ENCODE results near the gene LRP1B.

DNA sequence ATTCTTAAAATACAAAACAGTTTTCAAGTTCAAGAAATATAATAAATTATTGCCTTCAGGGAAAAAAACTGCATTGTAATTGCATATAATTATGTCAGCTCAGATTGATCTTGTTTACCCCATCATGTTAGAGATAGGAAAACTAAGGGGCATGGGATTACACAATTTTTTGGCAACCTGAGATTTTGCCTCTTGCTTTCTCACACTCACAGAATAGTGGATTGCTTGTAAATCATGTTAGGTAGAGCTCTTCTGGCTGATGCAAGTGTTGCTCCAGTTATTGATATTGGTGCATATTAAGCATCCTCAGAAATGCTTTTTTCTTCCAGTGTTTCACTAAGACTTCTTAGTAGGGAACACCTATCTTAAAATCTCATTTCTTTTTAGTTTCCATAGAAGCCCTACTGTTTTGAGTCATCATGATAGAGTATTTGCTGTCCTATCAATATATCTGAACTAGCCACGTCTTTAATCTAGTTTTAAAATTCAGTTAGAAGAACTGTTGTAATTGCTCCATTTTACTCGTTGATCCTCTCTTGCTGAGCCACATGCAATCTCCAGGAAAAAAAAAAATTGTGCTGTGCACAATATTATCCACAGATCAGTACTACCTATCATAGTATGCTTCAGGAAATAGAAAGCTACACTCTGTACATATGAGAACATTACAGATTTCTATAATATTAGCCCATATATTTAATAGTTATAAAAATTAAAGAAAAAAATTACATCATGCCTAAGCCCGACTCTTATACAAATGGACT lies 393.1 kb downstream of the LRP1B start:
- TF ChIP-seq, protein P1, sequence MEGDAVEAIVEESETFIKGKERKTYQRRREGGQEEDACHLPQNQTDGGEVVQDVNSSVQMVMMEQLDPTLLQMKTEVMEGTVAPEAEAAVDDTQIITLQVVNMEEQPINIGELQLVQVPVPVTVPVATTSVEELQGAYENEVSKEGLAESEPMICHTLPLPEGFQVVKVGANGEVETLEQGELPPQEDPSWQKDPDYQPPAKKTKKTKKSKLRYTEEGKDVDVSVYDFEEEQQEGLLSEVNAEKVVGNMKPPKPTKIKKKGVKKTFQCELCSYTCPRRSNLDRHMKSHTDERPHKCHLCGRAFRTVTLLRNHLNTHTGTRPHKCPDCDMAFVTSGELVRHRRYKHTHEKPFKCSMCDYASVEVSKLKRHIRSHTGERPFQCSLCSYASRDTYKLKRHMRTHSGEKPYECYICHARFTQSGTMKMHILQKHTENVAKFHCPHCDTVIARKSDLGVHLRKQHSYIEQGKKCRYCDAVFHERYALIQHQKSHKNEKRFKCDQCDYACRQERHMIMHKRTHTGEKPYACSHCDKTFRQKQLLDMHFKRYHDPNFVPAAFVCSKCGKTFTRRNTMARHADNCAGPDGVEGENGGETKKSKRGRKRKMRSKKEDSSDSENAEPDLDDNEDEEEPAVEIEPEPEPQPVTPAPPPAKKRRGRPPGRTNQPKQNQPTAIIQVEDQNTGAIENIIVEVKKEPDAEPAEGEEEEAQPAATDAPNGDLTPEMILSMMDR (IDR thresholded peaks at IDR 0.05), result no peak
- no peak for TF ChIP-seq EZH2 (IDR thresholded peaks at IDR 0.05; ENCODE audit: borderline replicate concordance, insufficient read depth, low read depth, low read length, poor library complexity, severe bottlenecking)
